Chondrocyte (in vitro differentiated cells): ENCODE data around the gene FBXO24. TPM values are rescaled to one million over a fixed set of nuclear protein-coding genes. Genes with fewer than 3 reads are reported as not detected.

Source experiments
- DNase-seq: peaks from one replicate; pipeline ENCODE4 v3.0.0; 2021; ENCODE audit warnings: mixed read lengths, low spot score
- H3K27ac Mint-ChIP-seq: one replicate; pipeline ENCODE4 v1.8.0; 2021; ENCODE audit warnings: mild to moderate bottlenecking, moderate library complexity, mixed read lengths; ENCODE audit not compliant: unreplicated experiment
- H3K27me3 Mint-ChIP-seq: 2 replicates; pipeline ENCODE4 v1.8.0; 2021; ENCODE audit warnings: low read depth, mixed read lengths
- H3K36me3 Mint-ChIP-seq: 2 replicates; pipeline ENCODE4 v1.8.0; 2021; ENCODE audit warnings: low read depth, mixed read lengths
- H3K4me1 Mint-ChIP-seq: 2 replicates; pipeline ENCODE4 v1.8.0; 2021; ENCODE audit warnings: low read depth, mild to moderate bottlenecking, mixed read lengths
- H3K4me3 Mint-ChIP-seq: one replicate; pipeline ENCODE4 v1.8.0; 2021; ENCODE audit warnings: mild to moderate bottlenecking, moderate library complexity, mixed read lengths; ENCODE audit not compliant: unreplicated experiment
- H3K9me3 Mint-ChIP-seq: 2 replicates; pipeline ENCODE4 v1.8.0; 2021; ENCODE audit warnings: low read depth, mixed read lengths
- total RNA-seq: library from RNA; stranded (reverse); gene quantifications from 3 replicates; pipeline ENCODE4 v1.2.1, GENCODE V29; 2021
- TF ChIP-seq, protein P1 (sequence below): fragments of 200-600 bp; sonication (generic); IDR thresholded peaks from 2 replicates; pipeline ENCODE4 v1.5.0; 2021; ENCODE audit warnings: antibody characterized with exemption, mild to moderate bottlenecking, moderate library complexity

The FBXO24 gene
- total RNA-seq, 1 donor from 2014 or later, result 0.57 TPM

DNA sequence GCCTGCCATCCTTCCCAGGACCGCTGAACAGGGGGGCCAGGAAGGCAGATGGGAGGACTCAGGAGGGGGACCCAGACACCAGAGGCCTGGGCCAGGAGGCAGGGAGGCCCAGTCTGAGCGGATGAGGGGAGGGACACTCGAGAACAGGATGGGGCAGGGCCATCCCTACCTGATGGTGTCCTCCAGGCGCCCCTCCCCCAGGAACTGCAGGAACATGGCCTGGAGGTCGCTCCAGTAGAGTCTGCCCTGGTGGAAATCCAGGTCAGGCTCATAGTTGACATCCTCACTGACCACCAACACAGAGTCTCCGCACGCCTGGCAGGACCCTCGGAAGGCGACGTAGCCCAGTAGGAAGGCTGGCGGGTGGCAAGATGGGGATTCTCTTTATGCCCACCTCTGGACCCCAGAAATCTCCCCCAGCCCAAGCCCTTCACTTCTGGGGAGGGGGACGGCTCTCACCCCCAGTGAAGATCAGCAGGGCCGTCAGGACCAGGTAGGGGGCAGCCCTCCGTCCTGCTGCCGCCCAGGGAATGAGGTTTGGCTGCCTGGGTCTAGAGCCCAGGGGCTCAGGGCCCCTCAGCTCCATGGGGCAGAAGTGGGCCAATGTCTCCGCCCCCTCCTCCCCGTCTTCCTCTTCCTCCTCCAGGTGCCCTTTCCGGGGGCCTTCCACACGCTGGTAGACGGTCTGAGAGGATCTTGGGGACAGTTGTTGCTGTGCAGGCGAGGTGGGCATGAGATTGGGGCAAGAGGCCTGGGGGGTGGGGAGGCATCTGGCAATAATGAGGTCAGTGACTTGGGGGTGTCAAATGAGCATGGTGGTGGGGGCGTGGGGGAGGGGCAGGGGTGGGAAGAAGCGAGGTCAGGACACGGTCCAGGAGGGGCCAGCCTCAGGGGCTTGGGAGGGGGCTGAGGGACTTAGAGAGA lies 54.7 kb downstream of the FBXO24 start:
- Mint-ChIP-seq H3K4me3 (no peak overlapping the region), H3K4me1 (no peaks in the 10 kb centered on the region), H3K36me3 (no peaks in the 10 kb centered on the region), H3K9me3 (no peaks in the 10 kb centered on the region), H3K27ac (no peak overlapping the region), H3K27me3 (peaks cover 16% of the 10 kb centered on the region)
- DNase-seq, result no peak
- TF ChIP-seq, protein P1, sequence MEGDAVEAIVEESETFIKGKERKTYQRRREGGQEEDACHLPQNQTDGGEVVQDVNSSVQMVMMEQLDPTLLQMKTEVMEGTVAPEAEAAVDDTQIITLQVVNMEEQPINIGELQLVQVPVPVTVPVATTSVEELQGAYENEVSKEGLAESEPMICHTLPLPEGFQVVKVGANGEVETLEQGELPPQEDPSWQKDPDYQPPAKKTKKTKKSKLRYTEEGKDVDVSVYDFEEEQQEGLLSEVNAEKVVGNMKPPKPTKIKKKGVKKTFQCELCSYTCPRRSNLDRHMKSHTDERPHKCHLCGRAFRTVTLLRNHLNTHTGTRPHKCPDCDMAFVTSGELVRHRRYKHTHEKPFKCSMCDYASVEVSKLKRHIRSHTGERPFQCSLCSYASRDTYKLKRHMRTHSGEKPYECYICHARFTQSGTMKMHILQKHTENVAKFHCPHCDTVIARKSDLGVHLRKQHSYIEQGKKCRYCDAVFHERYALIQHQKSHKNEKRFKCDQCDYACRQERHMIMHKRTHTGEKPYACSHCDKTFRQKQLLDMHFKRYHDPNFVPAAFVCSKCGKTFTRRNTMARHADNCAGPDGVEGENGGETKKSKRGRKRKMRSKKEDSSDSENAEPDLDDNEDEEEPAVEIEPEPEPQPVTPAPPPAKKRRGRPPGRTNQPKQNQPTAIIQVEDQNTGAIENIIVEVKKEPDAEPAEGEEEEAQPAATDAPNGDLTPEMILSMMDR, result no peak

DNA sequence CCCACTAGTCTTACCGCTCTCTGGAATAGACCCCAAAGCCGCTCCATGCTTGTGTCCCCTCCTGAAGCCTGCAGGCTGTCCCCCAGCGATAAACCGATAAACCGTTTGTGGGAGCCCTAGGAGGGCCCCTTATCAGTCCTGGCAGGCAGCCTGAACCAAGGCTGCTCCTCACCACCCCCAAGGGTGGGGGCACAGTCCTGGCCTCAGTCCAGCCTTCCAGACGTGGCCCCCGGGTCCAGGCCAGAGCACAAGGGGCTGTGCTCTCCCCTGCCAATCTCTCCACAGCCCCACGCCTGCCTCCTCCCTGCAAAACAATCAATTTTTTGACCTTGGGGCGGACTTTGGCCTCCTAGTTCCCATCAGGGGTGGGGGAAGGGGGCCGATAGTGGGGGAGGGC lies 55.3 kb downstream of the FBXO24 start, which contains the start of gene TFR2:
TSS of gene TFR2 (minus strand) at position 90 of the 397 bp plus-strand sequence. CDS start at position 47, 43 bp downstream.
- H3K4me1 Mint-ChIP-seq, result no peaks in the 10 kb centered on the region
- H3K4me3 Mint-ChIP-seq, result no peak within 1 kb of the TSS
- H3K27me3 Mint-ChIP-seq, result peaks cover 21% of the 10 kb centered on the region
- no peaks in the 10 kb centered on the region for H3K36me3 Mint-ChIP-seq
- no peaks in the 10 kb centered on the region for H3K9me3 Mint-ChIP-seq
- DNase-seq, result no peak
- no peak within 1 kb of the TSS for H3K27ac Mint-ChIP-seq
- TF ChIP-seq, protein P1, result no peak

DNA sequence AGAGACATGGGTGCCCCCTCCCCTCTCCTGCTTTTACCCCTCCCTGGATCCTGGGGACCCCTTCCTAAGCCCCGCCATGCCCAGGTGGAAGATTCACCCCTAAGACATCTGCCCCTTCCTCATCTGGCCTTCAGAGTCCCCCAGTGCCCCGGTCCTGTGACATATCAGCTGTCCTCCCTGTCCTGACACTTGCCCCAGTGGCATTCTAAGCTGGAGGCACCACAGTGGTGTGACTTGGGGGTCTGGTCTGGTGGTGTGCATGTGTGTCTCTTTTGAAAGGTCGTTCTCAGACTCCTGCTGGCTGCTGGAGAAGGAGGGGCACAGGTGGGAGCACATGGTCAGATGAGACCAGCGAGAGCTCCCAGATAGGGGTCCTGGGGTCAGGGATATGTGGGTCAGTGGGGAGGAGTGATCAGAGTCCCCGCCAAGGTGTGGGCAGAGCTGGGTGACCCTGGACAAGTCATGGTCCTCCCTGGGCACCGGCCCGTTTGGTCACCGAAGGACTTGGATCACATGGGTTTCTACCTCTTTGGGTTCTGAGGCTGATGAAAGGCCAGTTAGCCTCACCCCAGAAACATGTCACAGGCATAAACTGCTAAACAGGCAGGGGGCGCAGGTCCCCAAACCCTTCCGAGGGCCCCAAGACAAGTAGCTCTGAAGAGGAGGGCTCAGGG lies 55.9 kb downstream of the FBXO24 start:
- TF ChIP-seq, protein P1, result no peak
- Mint-ChIP-seq H3K27me3 (peaks cover 24% of the 10 kb centered on the region), H3K4me3 (no peak overlapping the region), H3K36me3 (no peaks in the 10 kb centered on the region), H3K27ac (no peak overlapping the region), H3K9me3 (no peaks in the 10 kb centered on the region), H3K4me1 (no peaks in the 10 kb centered on the region)
- DNase-seq, result no peak

DNA sequence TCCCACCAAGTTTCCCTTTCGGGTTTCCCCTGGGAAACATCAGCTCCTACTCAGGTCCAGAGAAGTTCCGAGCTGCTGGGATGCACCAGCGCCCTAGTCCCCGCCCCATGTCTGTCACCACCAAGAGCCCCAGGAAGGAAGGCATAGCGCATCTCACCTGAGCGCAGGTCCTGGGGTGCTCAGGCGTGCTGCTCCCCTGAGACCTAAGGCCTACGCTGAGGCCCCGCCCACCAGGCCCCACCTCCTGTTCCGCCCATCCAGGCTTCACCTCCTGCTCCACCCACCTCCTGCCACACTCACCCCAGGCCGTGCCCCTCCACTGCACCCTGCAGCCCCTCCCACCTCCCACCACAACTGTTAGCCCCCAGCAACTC lies 56.4 kb downstream of the FBXO24 start:
- H3K4me3 Mint-ChIP-seq, result no peak overlapping the region
- TF ChIP-seq, protein P1, result no peak
- no peaks in the 10 kb centered on the region for H3K4me1 Mint-ChIP-seq
- H3K27me3 Mint-ChIP-seq, result peaks cover 26% of the 10 kb centered on the region
- H3K9me3 Mint-ChIP-seq, result no peaks in the 10 kb centered on the region
- no peak for DNase-seq
- H3K36me3 Mint-ChIP-seq, result no peaks in the 10 kb centered on the region
- no peak overlapping the region for H3K27ac Mint-ChIP-seq

DNA sequence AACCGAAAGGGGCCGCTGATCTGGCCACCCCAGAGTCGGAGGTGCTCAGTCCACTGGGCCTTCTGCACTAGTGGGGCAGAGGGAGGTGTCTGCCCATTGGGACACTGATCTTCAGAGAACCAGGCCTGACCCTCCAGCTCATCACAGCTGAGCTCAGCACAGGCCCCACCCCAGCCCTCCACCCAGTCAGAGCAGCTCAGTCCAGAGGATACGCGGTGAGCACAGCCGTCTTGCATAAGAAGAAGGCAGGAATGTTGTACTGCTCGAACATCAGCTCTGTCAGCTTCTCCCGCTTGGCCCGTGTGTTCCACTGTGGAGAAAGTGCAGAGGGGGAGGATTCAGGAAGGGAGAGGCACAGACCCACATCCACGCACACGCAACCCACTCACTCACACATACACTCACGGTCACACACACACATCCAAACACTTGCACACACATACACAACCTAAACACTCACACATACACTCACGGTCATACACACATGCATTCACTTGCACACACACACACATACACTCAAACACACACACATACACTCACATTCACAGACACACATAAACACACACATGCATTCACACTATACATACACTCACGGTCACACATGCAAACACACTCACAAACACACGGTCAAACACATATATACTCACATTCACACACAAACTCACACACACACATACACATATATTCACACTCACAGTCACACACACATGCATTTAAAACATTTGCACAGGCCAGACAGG lies 63.9 kb downstream of the FBXO24 start:
- no peak overlapping the region for H3K4me3 Mint-ChIP-seq
- peaks cover 34% of the 10 kb centered on the region for H3K27me3 Mint-ChIP-seq
- H3K36me3 Mint-ChIP-seq, result peaks cover 2% of the 10 kb centered on the region
- H3K9me3 Mint-ChIP-seq, result no peaks in the 10 kb centered on the region
- no peaks in the 10 kb centered on the region for H3K4me1 Mint-ChIP-seq
- TF ChIP-seq, protein P1, result no peak
- DNase-seq, result no peak
- no peak overlapping the region for H3K27ac Mint-ChIP-seq
